Measurements from ENCODE around the gene ATP5PD.
"Not testable (repeated sequence)": the region's sequence is repeated elsewhere in the genome, so short reads cannot be mapped to it uniquely, and the experiment has no call there.

Gene ATP5PD

GRCh38 chr17:75033346-75034235 is 13.2 kb downstream of the ATP5PD start:
- TF ChIP-seq CTCF (IDR thresholded peaks at IDR 0.05; ENCODE audit: extremely low read depth, missing control alignments) = no peak

GRCh38 chr17:75032720-75033280 is 14.0 kb downstream of the ATP5PD start:
- TF ChIP-seq CTCF (IDR thresholded peaks at IDR 0.05; ENCODE audit: extremely low read depth, missing control alignments) = no peak
- no peak for DNase-seq (ENCODE audit: low spot score)

More at GRCh38 chr17:75033346-75034235, 13.2 kb downstream of the ATP5PD start:
- DNase-seq (ENCODE audit: low spot score) = peak; percentile 75

GRCh38 chr17:75031972-75032719 is 14.6 kb downstream of the ATP5PD start:
- no peak for TF ChIP-seq CTCF (IDR thresholded peaks at IDR 0.05; ENCODE audit: extremely low read depth, missing control alignments)
- peak; percentile 69 for DNase-seq (ENCODE audit: low spot score)

GRCh38 chr17:75030161-75030560 is 16.6 kb downstream of the ATP5PD start:
- TF ChIP-seq CTCF (IDR thresholded peaks at IDR 0.05; ENCODE audit: extremely low read depth, missing control alignments) = no peak
- DNase-seq (ENCODE audit: low spot score) = no peak

- DNase-seq (ENCODE audit: low spot score) = not testable (repeated sequence)
These were observed 20.1 kb downstream of the ATP5PD start for GRCh38 chr17:75026650-75027049.

- not testable (repeated sequence) for DNase-seq (ENCODE audit: low spot score)
These were observed 21.4 kb downstream of the ATP5PD start for GRCh38 chr17:75025398-75025734.

GRCh38 chr17:75024686-75025397 is 21.9 kb downstream of the ATP5PD start:
- no peak for TF ChIP-seq CTCF (IDR thresholded peaks at IDR 0.05; ENCODE audit: extremely low read depth, missing control alignments)
- no peak for DNase-seq (ENCODE audit: low spot score)
